ENCODE results near the gene ARRB2. TPM values are rescaled to one million over a fixed set of nuclear protein-coding genes. Genes with fewer than 3 reads are reported as not detected.

ARRB2 gene
- total and polyA plus RNA-seq, 2 of the 8 experiments (the other 6 are each of a cell fraction or from before 2014, with no cell fraction given): 72.4 to 101 TPM

DNA sequence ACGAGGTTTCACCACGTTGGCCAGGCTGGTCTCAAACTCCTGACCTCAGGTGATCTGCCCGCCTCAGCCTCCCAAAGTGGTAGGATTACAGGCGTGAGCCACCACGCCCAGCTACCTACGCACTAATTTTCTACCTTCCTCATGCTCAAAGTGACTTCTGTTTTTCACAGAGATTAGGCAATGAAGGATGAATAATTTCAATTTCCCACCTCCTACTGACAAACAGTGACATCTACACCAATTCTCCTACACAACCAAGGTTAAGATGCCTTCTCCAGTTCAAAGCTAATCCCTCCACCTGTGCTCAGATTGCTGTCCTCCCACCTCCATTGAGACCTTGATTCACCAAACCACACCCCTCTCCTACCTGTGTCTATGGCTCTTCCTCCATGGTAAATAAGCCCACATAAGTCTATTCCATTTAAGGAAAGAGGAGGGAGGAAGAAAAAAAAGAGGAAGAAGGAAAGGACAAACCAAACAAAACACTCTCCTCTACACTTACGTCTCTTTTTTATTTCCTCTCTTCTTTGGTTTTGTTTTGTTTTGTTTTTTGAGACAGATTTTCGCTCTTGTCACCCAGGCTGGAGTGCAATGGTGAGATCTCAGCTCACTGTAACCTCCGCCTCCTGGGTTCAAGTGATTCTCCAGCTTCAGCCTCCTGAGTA lies 15.3 kb downstream of the ARRB2 start (continued):
- TF ChIP-seq SIN3A (conservative IDR thresholded peaks at IDR 0.05 in 1 of 2, IDR thresholded peaks at IDR 0.05 in 1 of 2; ENCODE audit: low read depth in 1 of 2, low read length in 2 of 2): no peak
- TF ChIP-seq CTBP2 (IDR thresholded peaks at IDR 0.05; ENCODE audit: borderline replicate concordance, insufficient read depth, insufficient read length, low read length): no peak
- TF ChIP-seq ASH2L (IDR thresholded peaks at IDR 0.05; ENCODE audit: low read length): no peak
- no peak for TF ChIP-seq BCL11A (IDR thresholded peaks at IDR 0.05; ENCODE audit: low read depth in 2 of 2, low read length in 2 of 2)

All from H1 (cell line).